Vagina (tissue), 2 donors: ENCODE data around the gene GPR17.

Experiments used
- CTCF ChIP-seq, 3 experiments: fragments of 450-650 bp in 2 of 3; fragments of 200-600 bp in 1 of 3; sonication (generic) in 1 of 3; IDR thresholded peaks; one replicate each; pipeline ENCODE4 v1.5.1; 2017 to 2019; ENCODE audit warnings: antibody characterized with exemption in 3 of 3, mild to moderate bottlenecking in 2 of 3, moderate library complexity in 2 of 3
- POLR2A ChIP-seq, 2 donors: fragments of 450-650 bp; IDR thresholded peaks; one replicate each; pipeline ENCODE4 v1.6.1; 2017; ENCODE audit warnings: antibody characterized with exemption in 2 of 2, mild to moderate bottlenecking in 2 of 2, moderate library complexity in 2 of 2
- POLR2AphosphoS5 ChIP-seq, 2 donors: sonication (generic); formaldehyde crosslinking; IDR thresholded peaks; one replicate each; pipeline ENCODE4 v1.9.0; 2017; ENCODE audit warnings: antibody characterized with exemption in 2 of 2, mild to moderate bottlenecking in 2 of 2, low read depth in 1 of 2; ENCODE audit not compliant: insufficient read depth in 1 of 2

- TF ChIP-seq CTCF (IDR thresholded peaks at IDR 0.05), result no peak
- TF ChIP-seq POLR2A (IDR thresholded peaks at IDR 0.05), result no peak
- no peak for TF ChIP-seq POLR2AphosphoS5 (IDR thresholded peaks at IDR 0.05; ENCODE audit: insufficient read depth in 1 of 2, low read depth in 1 of 2)
These were observed 5.6 kb upstream of the GPR17 start for GRCh38 chr2:127640082-127641072.
